Measurements from ENCODE around the gene RBBP7.

The RBBP7 gene

DNA sequence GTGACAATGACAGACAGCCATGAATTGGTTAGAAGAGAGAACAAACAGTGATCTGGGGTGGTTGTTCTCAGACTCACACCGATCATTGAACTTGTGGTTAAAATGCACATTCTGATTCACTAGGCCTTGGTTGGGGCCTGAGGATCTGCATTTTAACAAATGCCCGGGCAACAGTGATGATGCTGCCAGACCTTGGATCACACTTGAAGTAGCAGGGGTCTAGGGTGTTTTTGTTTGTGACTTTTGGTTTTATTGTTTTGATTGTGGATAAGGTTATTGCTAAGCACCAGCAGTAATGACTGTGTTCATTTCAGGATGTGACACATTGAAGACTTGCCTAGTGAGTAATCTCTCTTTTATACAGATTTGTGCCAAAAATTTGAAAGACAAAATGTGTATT, 47.4 kb downstream of the RBBP7 start:
- DNase-seq = no peak

DNA sequence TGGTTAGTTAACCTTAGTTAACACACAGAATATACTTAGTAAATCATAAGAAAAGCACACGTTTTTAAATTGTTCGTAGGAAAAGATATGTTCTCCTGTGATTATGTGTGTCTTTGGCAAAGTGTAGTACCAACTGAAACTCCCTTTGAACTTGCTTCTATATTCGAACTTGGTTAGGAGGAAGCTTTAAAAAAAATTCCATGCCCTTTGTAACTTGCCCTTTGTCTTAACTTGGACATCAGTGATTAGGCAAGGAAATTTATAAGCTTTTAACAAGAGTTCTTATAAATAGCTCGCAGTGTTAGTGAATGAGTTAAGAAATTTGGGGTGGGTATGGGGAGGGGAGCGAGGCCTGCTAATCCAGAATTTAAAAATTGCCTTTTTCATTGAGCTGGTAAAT, 50.5 kb downstream of the RBBP7 start:
- DNase-seq = no peak

DNA sequence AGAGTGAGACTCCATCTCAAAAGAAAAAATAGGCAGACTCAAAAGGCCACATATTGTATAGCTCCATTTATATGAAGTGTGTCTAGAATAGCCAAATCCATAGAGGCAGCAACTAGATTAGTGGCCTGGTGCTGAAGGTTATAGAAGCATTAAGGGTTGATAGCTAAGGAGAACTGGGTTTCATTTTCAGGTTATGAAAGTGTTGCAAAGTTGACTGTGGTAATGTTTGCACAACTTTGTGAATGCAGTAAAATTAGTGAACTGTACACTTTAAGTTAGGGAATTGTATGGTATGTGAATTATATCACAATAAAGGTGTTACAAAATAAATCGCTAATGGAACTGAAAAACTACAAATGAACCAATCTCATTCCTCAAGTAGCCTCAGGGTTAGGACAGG, 55.6 kb downstream of the RBBP7 start:
- no peak for DNase-seq

DNA sequence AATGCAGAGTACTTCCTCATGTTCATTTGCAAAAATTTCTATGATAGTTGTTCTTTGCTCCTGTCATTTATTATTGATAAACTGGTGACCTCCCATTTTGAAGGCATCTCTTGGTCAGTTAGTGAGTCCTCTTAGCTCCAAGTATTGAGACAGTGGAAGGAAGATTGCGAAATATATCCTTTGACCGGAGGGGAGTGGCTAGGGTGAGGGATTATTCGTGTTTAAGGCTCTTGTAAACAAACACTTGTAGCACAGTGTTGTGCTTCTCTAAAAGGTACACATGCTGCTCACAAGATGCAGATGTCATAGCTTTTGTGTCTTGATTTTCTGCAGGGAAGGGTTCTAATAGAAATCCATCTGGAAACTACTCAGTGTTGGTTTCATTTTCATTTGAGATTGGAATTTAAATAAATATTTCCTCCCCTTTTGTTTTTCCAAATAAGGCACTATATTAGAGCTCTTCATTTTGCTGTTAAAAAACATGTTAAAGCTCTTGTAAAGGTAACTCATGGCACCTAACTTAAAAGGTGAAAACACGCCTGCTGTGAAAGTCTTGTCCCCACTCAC, 62.1 kb downstream of the RBBP7 start:
- no peak for DNase-seq

DNA sequence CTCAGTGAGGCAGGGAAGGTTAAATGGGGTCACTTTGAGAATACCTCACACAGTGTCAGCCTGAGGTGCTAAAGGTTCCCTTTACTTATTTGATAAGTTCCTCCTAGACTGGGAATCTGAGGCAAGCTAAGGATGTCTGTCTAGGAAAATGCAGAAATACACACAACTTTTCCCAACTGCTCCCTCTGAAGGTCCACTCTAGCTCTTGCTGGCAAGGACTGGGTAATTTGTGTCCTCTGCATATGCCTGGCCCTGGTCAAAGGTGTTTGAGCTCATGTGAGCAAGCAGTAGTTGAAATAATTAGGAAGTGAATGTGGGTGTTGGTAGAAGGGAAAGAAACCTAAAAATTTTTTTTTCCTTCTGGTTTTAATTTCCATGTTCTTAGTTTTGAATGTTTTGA, 62.6 kb downstream of the RBBP7 start:
- no peak for DNase-seq

DNA sequence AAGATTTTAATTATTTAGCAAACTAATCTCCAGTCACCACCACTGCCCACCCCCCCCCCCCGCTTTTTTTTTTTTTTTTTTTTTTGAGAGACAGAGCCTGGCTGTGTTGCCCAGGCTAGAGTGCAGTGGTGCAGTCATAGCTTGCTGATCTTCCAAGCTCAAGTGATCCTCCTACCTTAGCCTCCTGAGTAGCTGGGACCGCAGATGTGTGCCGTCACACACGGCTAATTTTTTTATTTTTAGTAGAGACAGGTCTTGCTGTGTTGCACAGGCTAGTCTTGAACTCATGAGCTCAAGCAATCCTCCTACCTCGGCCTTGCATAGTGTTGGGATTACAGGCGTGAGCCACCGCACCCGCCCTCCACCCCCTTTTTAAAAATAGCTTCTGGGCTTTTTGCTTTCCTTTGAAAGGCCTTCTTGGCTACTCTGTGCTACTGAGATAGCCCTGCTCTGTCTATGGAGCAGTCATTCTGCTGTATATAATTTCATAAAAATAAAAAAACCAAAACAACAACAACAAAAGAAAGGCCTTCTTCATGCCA, 65.2 kb downstream of the RBBP7 start:
- DNase-seq = no peak

DNA sequence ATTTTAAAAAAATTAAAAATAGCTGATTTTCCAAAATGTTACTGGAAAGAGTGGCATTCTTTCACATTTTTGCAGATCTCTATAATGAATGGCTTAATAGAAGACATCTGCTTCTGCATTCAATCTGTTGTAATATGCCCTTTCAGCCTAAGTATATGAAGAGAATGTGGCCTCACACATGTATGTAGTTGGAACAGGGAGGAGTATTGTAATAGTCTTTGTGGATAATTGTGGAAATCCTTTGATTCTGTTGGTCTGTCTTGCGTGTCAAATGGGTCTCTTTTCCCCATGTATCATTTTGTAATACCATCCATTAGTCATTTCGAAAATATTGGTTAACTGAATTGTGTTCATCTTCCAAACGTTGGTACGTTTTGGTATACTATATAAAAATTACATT, 72.3 kb downstream of the RBBP7 start:
- no peak for DNase-seq

DNA sequence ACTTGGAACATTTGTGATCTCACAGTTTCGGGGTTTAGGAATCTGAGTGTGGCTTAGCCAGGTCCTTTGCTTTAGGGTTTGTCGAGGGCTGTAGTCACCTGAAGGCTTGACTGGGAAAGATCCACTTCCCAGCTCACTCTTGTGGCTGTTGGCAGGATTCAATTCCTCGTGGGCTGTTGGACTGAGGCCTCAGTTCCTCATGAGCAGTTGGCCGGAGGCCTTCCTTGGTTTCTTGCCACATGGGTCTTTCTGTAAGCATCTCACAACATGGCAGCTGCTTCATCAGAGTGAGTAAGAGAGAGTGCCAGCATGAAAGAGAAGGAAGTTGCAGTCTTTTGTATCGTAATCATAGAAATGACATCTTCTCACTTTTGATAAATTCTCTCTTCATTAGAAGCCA, 72.8 kb downstream of the RBBP7 start:
- DNase-seq = no peak

DNA sequence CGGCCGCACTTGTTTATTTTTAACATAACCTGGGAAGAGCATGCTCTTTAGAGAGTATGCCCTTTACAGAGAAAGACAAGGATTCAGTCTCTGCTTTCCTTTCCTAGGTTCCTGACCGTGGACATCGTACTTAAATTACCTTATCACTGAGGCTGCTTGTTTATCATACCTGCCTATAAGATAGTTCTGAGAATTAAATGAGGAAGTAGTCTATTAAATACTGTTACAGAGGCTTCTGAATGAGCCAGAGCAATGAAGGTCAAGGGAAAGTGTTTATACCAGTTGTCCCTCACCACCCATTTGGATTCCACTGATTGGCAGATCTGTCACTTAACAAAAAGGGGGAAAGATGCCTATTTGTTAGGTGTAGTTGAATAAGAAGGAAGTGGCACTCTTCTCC, 73.9 kb downstream of the RBBP7 start:
- DNase-seq = no peak
